GM23338 (cell line): ENCODE data around the gene CACNB4.

ENCODE experiments used
- CREB1 ChIP-seq: fragments of 250-450 bp; sonication (Bioruptor Pico); IDR thresholded peaks from 2 replicates; pipeline ENCODE4 v1.5.0; 2020; ENCODE audit warnings: low read depth, mild to moderate bottlenecking, moderate library complexity
- CTCF ChIP-seq, 2 experiments: fragments of 200-600 bp in 1 of 2; sonication (generic) in 1 of 2; conservative IDR thresholded peaks; 2 replicates each; pipeline versions ENCODE4 v1.5.1 to v1.6.1; 2016 to 2017; ENCODE audit warnings: antibody characterized with exemption in 2 of 2, low read depth in 2 of 2, mild to moderate bottlenecking in 2 of 2, moderate library complexity in 1 of 2
- ETS1 ChIP-seq: IDR thresholded peaks from 2 replicates; pipeline ENCODE4 v1.6.1; 2016; ENCODE audit warnings: antibody characterized with exemption
- EZH2 ChIP-seq: fragments of 200-600 bp; sonication (generic); IDR thresholded peaks from one replicate; pipeline ENCODE4 v1.8.0; 2017; ENCODE audit warnings: antibody characterized with exemption, mild to moderate bottlenecking, low read depth; ENCODE audit not compliant: unreplicated experiment
- EZH2phosphoT487 ChIP-seq: fragments of 200-600 bp; sonication (generic); IDR thresholded peaks from one replicate; pipeline ENCODE4 v1.8.1; 2018; ENCODE audit warnings: antibody characterized with exemption; ENCODE audit not compliant: unreplicated experiment
- JUNB ChIP-seq: IDR thresholded peaks from one replicate; pipeline ENCODE4 v1.6.1; 2016; ENCODE audit warnings: antibody characterized with exemption; ENCODE audit not compliant: unreplicated experiment
- NANOG ChIP-seq: IDR thresholded peaks from 2 replicates; pipeline ENCODE4 v1.6.1; 2016; ENCODE audit warnings: antibody characterized with exemption, borderline replicate concordance
- POLR2AphosphoS5 ChIP-seq: IDR thresholded peaks from 2 replicates; pipeline ENCODE4 v1.6.1; 2016; ENCODE audit warnings: antibody characterized with exemption, low read depth
- STAT1 ChIP-seq: IDR thresholded peaks from one replicate; pipeline ENCODE4 v1.6.1; 2016; ENCODE audit warnings: antibody characterized with exemption; ENCODE audit not compliant: unreplicated experiment
- TF ChIP-seq, protein P1 (sequence below): IDR thresholded peaks from one replicate; pipeline ENCODE4 v1.6.1; 2018; ENCODE audit warnings: antibody characterized with exemption; ENCODE audit not compliant: unreplicated experiment

DNA sequence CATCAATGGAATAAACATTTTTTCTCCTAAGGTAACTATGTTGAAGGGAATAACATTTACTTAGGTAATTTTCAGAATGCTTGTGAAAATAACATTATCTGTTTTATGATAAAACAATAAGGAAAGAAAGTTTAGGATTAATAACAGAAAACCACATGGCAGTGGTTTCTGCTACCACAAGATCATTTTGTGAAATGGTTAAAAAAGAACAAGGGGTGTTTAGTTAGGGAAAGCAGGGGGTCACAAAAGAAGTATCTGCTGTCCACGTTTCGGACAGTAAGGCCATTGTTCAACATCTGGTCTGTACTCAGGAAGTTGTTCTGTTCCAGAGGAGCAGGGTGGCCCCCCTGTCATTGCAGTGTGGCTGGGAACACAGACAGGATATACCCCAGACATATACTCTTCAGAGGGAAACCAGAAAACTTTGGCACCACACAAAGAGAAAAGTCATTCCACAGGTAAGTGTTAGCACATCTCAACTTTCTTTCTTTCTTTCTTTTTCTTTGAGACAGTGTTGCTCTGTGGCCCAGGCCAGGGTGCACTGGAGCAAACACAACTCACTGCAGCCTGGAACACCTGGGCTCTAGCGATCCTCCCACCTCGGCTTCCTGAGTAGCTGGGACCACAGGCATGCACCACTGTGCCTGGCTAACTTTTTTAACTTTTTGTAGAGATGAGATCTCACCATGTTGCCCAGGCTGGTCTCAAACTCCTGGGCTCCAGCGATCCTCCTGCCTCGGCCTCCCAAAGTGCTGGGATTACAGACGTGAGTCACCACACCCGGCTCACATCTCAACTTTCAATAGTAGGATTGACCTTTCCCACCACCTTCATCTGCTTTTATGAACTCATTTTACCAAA is 255.8 kb downstream of the CACNB4 start:
- TF ChIP-seq CTCF (conservative IDR thresholded peaks at IDR 0.05; ENCODE audit: low read depth in 2 of 2) (no peak), POLR2AphosphoS5 (no peak), EZH2phosphoT487 (no peak), ETS1 (no peak), EZH2 (no peak), NANOG (no peak), STAT1 (no peak), CREB1 (CRISPR knock-in tag) (no peak), JUNB (no peak)
- TF ChIP-seq, protein P1, sequence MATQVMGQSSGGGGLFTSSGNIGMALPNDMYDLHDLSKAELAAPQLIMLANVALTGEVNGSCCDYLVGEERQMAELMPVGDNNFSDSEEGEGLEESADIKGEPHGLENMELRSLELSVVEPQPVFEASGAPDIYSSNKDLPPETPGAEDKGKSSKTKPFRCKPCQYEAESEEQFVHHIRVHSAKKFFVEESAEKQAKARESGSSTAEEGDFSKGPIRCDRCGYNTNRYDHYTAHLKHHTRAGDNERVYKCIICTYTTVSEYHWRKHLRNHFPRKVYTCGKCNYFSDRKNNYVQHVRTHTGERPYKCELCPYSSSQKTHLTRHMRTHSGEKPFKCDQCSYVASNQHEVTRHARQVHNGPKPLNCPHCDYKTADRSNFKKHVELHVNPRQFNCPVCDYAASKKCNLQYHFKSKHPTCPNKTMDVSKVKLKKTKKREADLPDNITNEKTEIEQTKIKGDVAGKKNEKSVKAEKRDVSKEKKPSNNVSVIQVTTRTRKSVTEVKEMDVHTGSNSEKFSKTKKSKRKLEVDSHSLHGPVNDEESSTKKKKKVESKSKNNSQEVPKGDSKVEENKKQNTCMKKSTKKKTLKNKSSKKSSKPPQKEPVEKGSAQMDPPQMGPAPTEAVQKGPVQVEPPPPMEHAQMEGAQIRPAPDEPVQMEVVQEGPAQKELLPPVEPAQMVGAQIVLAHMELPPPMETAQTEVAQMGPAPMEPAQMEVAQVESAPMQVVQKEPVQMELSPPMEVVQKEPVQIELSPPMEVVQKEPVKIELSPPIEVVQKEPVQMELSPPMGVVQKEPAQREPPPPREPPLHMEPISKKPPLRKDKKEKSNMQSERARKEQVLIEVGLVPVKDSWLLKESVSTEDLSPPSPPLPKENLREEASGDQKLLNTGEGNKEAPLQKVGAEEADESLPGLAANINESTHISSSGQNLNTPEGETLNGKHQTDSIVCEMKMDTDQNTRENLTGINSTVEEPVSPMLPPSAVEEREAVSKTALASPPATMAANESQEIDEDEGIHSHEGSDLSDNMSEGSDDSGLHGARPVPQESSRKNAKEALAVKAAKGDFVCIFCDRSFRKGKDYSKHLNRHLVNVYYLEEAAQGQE: no peak
